ENCODE results near the gene RAF1. TPM values are rescaled to one million over a fixed set of nuclear protein-coding genes. Genes with fewer than 3 reads are reported as not detected.

Gene RAF1
- total RNA-seq, 1 donor from 2014 or later = 115 TPM

GRCh38 chr3:12659316-12660015, 4.5 kb downstream of the RAF1 start:
- Histone ChIP-seq H3K27me3 (no peaks in the 10 kb centered on the region), H3K9me3 (ENCODE audit: low read depth) (no peaks in the 10 kb centered on the region), H3K4me1 (peaks cover 7% of the 10 kb centered on the region), H3K27ac (no peak overlapping the region), H2AFZ (replicated peaks) (no peak overlapping the region), H4K20me1 (ENCODE audit: low read depth) (peaks cover 69% of the 10 kb centered on the region), H3K9ac (no peak overlapping the region), H3K36me3 (no peaks in the 10 kb centered on the region), H3F3A (ENCODE audit: low read depth) (peaks cover 4% of the 10 kb centered on the region), H3K4me2 (no peak overlapping the region), H3K79me2 (ENCODE audit: low read depth) (peaks cover 95% of the 10 kb centered on the region), H3K4me3 (no peak overlapping the region)
- TF ChIP-seq EZH2 (IDR thresholded peaks at IDR 0.05) (no peak), CTCF (IDR thresholded peaks at IDR 0.05) (no peak), EZH2phosphoT487 (IDR thresholded peaks at IDR 0.05) (no peak)
- H3K27me3 Mint-ChIP-seq (ENCODE audit: insufficient read depth, low read depth) = peaks cover 4% of the 10 kb centered on the region
- no peak for DNase-seq (ENCODE audit: low spot score)
- no peaks in the 10 kb centered on the region for H3K9me3 Mint-ChIP-seq
- peaks cover 4% of the 10 kb centered on the region for H3K36me3 Mint-ChIP-seq
- H3K4me3 Mint-ChIP-seq = no peak overlapping the region
- peaks cover 29% of the 10 kb centered on the region for H3K4me1 Mint-ChIP-seq
- peak overlapping the region; percentile 10 for H3K27ac Mint-ChIP-seq

- Histone ChIP-seq H3K36me3 (no peaks in the 10 kb centered on the region), H3K4me3 (no peak overlapping the region), H3K4me1 (peaks cover 7% of the 10 kb centered on the region), H3K4me2 (no peak overlapping the region), H3K27me3 (no peaks in the 10 kb centered on the region), H2AFZ (replicated peaks) (no peak overlapping the region), H3F3A (ENCODE audit: low read depth) (no peaks in the 10 kb centered on the region), H3K9ac (no peak overlapping the region), H3K9me3 (ENCODE audit: low read depth) (no peaks in the 10 kb centered on the region), H3K79me2 (ENCODE audit: low read depth) (peaks cover 100% of the 10 kb centered on the region), H4K20me1 (ENCODE audit: low read depth) (peaks cover 77% of the 10 kb centered on the region), H3K27ac (no peak overlapping the region)
- Mint-ChIP-seq H3K9me3 (no peaks in the 10 kb centered on the region), H3K4me3 (no peak overlapping the region), H3K4me1 (peaks cover 29% of the 10 kb centered on the region), H3K27me3 (ENCODE audit: insufficient read depth, low read depth) (no peaks in the 10 kb centered on the region), H3K36me3 (peaks cover 4% of the 10 kb centered on the region), H3K27ac (no peak overlapping the region)
- DNase-seq (ENCODE audit: low spot score) = no peak
- TF ChIP-seq EZH2phosphoT487 (IDR thresholded peaks at IDR 0.05) (no peak), CTCF (IDR thresholded peaks at IDR 0.05) (no peak), EZH2 (IDR thresholded peaks at IDR 0.05) (no peak)
Observed at GRCh38 chr3:12658593-12659058, 5.3 kb downstream of the RAF1 start.

- TF ChIP-seq EZH2 (IDR thresholded peaks at IDR 0.05) (no peak), CTCF (IDR thresholded peaks at IDR 0.05) (no peak), EZH2phosphoT487 (IDR thresholded peaks at IDR 0.05) (no peak)
- Histone ChIP-seq H3K27me3 (no peaks in the 10 kb centered on the region), H3K79me2 (ENCODE audit: low read depth) (peaks cover 100% of the 10 kb centered on the region), H3K4me1 (peaks cover 5% of the 10 kb centered on the region), H3K9ac (no peak overlapping the region), H3K36me3 (no peaks in the 10 kb centered on the region), H3K9me3 (ENCODE audit: low read depth) (no peaks in the 10 kb centered on the region), H3K27ac (no peak overlapping the region), H4K20me1 (ENCODE audit: low read depth) (peaks cover 94% of the 10 kb centered on the region), H2AFZ (replicated peaks) (no peak overlapping the region), H3K4me3 (no peak overlapping the region), H3K4me2 (no peak overlapping the region), H3F3A (ENCODE audit: low read depth) (no peaks in the 10 kb centered on the region)
- H3K36me3 Mint-ChIP-seq = peaks cover 4% of the 10 kb centered on the region
- no peak overlapping the region for H3K27ac Mint-ChIP-seq
- H3K4me1 Mint-ChIP-seq = peaks cover 21% of the 10 kb centered on the region
- H3K27me3 Mint-ChIP-seq (ENCODE audit: insufficient read depth, low read depth) = no peaks in the 10 kb centered on the region
- no peak overlapping the region for H3K4me3 Mint-ChIP-seq
- DNase-seq (ENCODE audit: low spot score) = no peak
- H3K9me3 Mint-ChIP-seq = no peaks in the 10 kb centered on the region
Observed at GRCh38 chr3:12656850-12657249, 7.1 kb downstream of the RAF1 start.

Measured in neural progenitor cell (in vitro differentiated cells).